Measurements from ENCODE around the gene KRTAP5-4.

The KRTAP5-4 gene

DNA sequence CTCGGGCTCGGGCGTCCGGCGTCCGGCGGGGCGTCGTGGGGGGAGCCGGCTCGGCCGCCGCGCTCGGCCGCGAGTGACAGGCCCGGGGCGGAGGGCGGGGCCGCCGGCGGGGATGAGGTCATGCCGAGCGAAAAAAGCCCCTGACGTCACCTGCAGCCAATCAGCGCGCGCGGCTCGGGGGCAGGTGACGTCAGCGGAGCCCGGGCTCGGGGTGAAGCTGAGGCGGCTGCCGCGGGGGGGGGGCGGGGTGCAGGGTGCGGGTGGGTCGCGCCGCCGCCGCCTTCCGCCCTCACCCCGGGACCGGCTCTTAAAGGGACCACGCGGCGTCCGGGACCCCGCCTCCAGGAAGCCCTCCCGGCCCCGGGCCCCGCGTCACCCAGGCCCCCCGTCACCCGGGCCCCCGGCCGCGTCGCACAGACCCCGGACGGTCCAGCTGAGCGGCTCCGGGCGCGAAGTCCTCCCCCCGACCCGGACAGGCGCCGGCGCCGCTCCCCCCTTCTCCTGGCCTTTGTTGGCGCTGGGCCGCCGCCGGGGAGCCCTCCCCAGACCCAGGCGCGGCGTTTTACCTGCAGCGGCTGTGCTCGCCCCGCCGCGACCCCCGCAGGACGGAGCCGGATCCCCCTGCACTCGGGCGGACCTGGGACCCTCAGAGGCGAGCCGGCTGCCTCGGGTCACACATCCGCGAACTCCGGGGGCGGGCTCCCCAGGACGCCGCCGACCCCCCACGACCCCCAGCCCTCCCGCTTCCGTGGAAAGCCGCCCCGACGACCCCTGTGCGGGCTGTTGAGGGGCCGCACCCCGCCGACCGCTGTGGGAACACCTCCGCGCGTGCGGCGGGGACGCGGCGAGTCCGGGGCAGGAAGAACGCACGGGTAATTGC is 49.5 kb downstream of the KRTAP5-4 start, which contains the start of gene DUSP8:
Gene DUSP8, minus strand, starts transcription at position 75 of the 880 bp plus-strand sequence. CDS start 6,445 bp downstream, outside the sequence.
- peak; percentile 69 for DNase-seq (ENCODE audit: low read depth, low spot score)

DNA sequence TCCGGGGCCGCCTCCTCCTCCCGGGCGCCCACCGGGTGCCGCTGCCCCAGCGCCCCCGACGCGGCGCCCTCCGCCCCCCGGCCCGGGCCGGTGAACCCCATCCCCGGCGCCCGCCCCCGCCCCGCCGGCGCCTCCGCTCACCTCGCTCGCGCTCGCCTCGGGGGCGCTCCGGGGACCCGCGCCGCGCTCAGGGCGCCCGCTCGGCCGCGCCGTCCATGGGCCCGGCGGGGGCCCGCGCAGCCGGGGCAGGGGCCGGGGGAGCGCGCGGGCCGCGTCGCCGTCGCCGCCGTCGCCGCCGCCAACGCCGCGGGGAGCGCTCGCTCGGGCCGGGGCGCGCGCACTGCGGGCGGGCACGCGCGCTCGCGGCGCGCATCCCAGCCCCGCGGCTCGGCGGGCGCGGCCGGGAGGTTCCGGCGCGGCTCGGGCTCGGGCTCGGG is 50.2 kb downstream of the KRTAP5-4 start:
- DNase-seq (ENCODE audit: low read depth, low spot score) = no peak

Measured in ELF-1 (cell line).